SK-N-MC (cell line): ENCODE measurements around the gene IL19.

Experiments used
- EZH2 ChIP-seq: fragments of 200-600 bp; sonication (generic); IDR thresholded peaks from one replicate; pipeline ENCODE4 v1.6.1; 2017; ENCODE audit warnings: antibody characterized with exemption
- FOXP2 ChIP-seq: optimal IDR thresholded peaks from 2 replicates; pipeline ENCODE3; 2011; ENCODE audit warnings: mild to moderate bottlenecking, moderate library complexity; ENCODE audit not compliant: insufficient read depth; ENCODE audit errors: extremely low read length, control extremely low read depth
- POLR2AphosphoS5 ChIP-seq: IDR thresholded peaks from 2 replicates; pipeline ENCODE4 v1.6.1; 2012; ENCODE audit warnings: mild to moderate bottlenecking, low read depth, low read length, borderline replicate concordance

- TF ChIP-seq POLR2AphosphoS5 (no peak), EZH2 (no peak), FOXP2 (no peak)
Measured at GRCh38 chr1:206883160-206883559, 112.6 kb downstream of the IL19 start.
